Panc1 (cell line): ENCODE measurements around the gene CCDC68. TPM values are rescaled to one million over a fixed set of nuclear protein-coding genes. Genes with fewer than 3 reads are reported as not detected.

Experiments
- ATAC-seq: fragments of 200-7000 bp; cut with Tn5 transposase; 2 replicates; pipeline ENCODE4 v1.9.1; 2020; ENCODE audit warnings: mild to moderate bottlenecking, moderate library complexity
- BruUV-seq: library from RNA; stranded (reverse); fragments of 400-500 nt; replicated peaks from 2 replicates; lab custom pipeline; 2021; lab: Mats Ljungman, UMichigan
- CTCF ChIA-PET: fragments of 300-600 bp; sonication (Branson Sonifier 250); formaldehyde crosslinking; loops from one replicate; lab custom pipeline; 2022; ENCODE audit warnings: antibody characterized with exemption; lab: Charles Lee
- POLR2A ChIA-PET: fragments of 300-600 bp; sonication (Branson Sonifier 250); formaldehyde crosslinking; loops from one replicate; lab custom pipeline; 2022; ENCODE audit warnings: antibody characterized with exemption; lab: Charles Lee
- DNase-seq: peaks from one replicate; pipeline ENCODE4 v3.0.0-alpha.2; 2010; ENCODE audit warnings: low read depth, low spot score
- H3K27ac ChIP-seq: 2 replicates; pipeline ENCODE4 v1.5.1; 2011; ENCODE audit warnings: mild to moderate bottlenecking, low read length, inconsistent platforms
- H3K27me3 ChIP-seq: fragments of 200-500 bp; sonication (Bioruptor generic); 2 replicates; pipeline ENCODE4 v1.6.0; 2014; ENCODE audit warnings: low read length, inconsistent platforms; ENCODE audit not compliant: control insufficient read depth, insufficient read depth
- H3K36me3 ChIP-seq: fragments of 200-500 bp; sonication (Bioruptor generic); 2 replicates; pipeline ENCODE4 v1.5.1; 2014; ENCODE audit warnings: inconsistent platforms, mild to moderate bottlenecking, low read length, moderate library complexity; ENCODE audit not compliant: control insufficient read depth, insufficient read depth
- H3K4me1 ChIP-seq: 2 replicates; pipeline ENCODE4 v1.5.1; 2011; ENCODE audit warnings: inconsistent platforms, mild to moderate bottlenecking, low read length, moderate library complexity; ENCODE audit not compliant: control insufficient read depth, insufficient read depth
- H3K4me3 ChIP-seq, 2 experiments: 2 replicates each; pipeline ENCODE4 v1.5.1; 2011 to 2012; ENCODE audit warnings: low read depth in 2 of 2, low read length in 2 of 2, mild to moderate bottlenecking in 2 of 2, inconsistent platforms in 1 of 2, moderate library complexity in 1 of 2
- H3K9me3 ChIP-seq: fragments of 200-500 bp; sonication (Bioruptor generic); 2 replicates; pipeline ENCODE4 v1.5.1; 2014; ENCODE audit warnings: low read depth, mild to moderate bottlenecking, inconsistent platforms, low read length, moderate library complexity; ENCODE audit not compliant: control insufficient read depth, insufficient read depth
- CTCF ChIP-seq: fragments of 450-650 bp; IDR thresholded peaks from 2 replicates; pipeline ENCODE4 v1.5.1; 2017; ENCODE audit warnings: mild to moderate bottlenecking
- POLR2AphosphoS5 ChIP-seq: IDR thresholded peaks from 2 replicates; pipeline ENCODE4 v1.6.1; 2012; ENCODE audit warnings: mild to moderate bottlenecking, low read depth, low read length, moderate library complexity
- SIN3A ChIP-seq: IDR thresholded peaks from 2 replicates; pipeline ENCODE4 v1.6.1; 2012; ENCODE audit warnings: low read depth, mild to moderate bottlenecking, low read length, moderate library complexity, borderline replicate concordance; ENCODE audit not compliant: insufficient read depth
- TCF7L2 ChIP-seq: IDR thresholded peaks from 2 replicates; pipeline ENCODE4 v1.6.1; 2011; ENCODE audit warnings: mild to moderate bottlenecking, low read depth, low read length, inconsistent platforms
- in situ Hi-C: cut with HindIII; loops from 2 replicates; pipeline ENCODE4 v1.10.0; 2016; ENCODE audit warnings: low sequenced_read_pairs, low pct_unique_long_range_greater_than_20kb
- intact Hi-C: fragments of 100-400 bp; cut with micrococcal nuclease; formaldehyde crosslinking; loops from one replicate; pipeline ENCODE4 v1.10.0; 2022; ENCODE audit not compliant: unreplicated experiment
- total RNA-seq: library from RNA; stranded (reverse); gene quantifications from one replicate; pipeline ENCODE4 v1.2.1, GENCODE V29; 2021; ENCODE audit not compliant: unreplicated experiment
- TF ChIP-seq, protein P1 (sequence below), 2 experiments: IDR thresholded peaks; 2 replicates each; pipeline ENCODE4 v1.6.1; 2011 to 2012; ENCODE audit warnings: low read depth in 2 of 2, control low read depth in 1 of 2, low read length in 1 of 2, mild to moderate bottlenecking in 1 of 2, moderate library complexity in 1 of 2; ENCODE audit not compliant: insufficient read depth in 1 of 2

Gene CCDC68
- total RNA-seq, 1 experiment from 2014 or later, result 0.41 TPM

- TF ChIP-seq POLR2AphosphoS5 (no peak), CTCF (no peak), TCF7L2 (no peak), SIN3A (no peak)
- TF ChIP-seq, protein P1, sequence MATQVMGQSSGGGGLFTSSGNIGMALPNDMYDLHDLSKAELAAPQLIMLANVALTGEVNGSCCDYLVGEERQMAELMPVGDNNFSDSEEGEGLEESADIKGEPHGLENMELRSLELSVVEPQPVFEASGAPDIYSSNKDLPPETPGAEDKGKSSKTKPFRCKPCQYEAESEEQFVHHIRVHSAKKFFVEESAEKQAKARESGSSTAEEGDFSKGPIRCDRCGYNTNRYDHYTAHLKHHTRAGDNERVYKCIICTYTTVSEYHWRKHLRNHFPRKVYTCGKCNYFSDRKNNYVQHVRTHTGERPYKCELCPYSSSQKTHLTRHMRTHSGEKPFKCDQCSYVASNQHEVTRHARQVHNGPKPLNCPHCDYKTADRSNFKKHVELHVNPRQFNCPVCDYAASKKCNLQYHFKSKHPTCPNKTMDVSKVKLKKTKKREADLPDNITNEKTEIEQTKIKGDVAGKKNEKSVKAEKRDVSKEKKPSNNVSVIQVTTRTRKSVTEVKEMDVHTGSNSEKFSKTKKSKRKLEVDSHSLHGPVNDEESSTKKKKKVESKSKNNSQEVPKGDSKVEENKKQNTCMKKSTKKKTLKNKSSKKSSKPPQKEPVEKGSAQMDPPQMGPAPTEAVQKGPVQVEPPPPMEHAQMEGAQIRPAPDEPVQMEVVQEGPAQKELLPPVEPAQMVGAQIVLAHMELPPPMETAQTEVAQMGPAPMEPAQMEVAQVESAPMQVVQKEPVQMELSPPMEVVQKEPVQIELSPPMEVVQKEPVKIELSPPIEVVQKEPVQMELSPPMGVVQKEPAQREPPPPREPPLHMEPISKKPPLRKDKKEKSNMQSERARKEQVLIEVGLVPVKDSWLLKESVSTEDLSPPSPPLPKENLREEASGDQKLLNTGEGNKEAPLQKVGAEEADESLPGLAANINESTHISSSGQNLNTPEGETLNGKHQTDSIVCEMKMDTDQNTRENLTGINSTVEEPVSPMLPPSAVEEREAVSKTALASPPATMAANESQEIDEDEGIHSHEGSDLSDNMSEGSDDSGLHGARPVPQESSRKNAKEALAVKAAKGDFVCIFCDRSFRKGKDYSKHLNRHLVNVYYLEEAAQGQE (IDR thresholded peaks at IDR 0.05; ENCODE audit: insufficient read depth in 1 of 2, low read depth in 2 of 2, low read length in 1 of 2), result no peak
- Histone ChIP-seq H3K36me3 (no peaks in the 10 kb centered on the region), H3K27me3 (no peaks in the 10 kb centered on the region), H3K4me3 (no peak overlapping the region), H3K4me1 (no peaks in the 10 kb centered on the region), H3K9me3 (no peaks in the 10 kb centered on the region), H3K27ac (no peak overlapping the region)
- DNase-seq (no peak), ATAC-seq (no peak)
- in situ Hi-C loops, result no loop called here
- ChIA-PET POLR2A (no interaction called here), CTCF (no interaction called here)
- intact Hi-C loops, result no loop called here
- no TSS peak for BruUV-seq
Measured at GRCh38 chr18:55003695-55004094, 44.4 kb upstream of the CCDC68 start.

GRCh38 chr18:55002261-55002660, 43.0 kb upstream of the CCDC68 start:
- intact Hi-C loops, result no loop called here
- H3K4me3 ChIP-seq, result no peak overlapping the region
- DNase-seq (no peak), ATAC-seq (no peak)
- ChIA-PET CTCF (no interaction called here), POLR2A (no interaction called here)
- TF ChIP-seq, protein P1 (IDR thresholded peaks at IDR 0.05; ENCODE audit: insufficient read depth in 1 of 2, low read depth in 2 of 2, low read length in 1 of 2), result no peak
- TF ChIP-seq SIN3A, result no peak
- no peaks in the 10 kb centered on the region for H3K9me3 ChIP-seq
- in situ Hi-C loops, result no loop called here
- H3K27ac ChIP-seq, result no peak overlapping the region
- no TSS peak for BruUV-seq
- no peaks in the 10 kb centered on the region for H3K4me1 ChIP-seq
- no peaks in the 10 kb centered on the region for H3K27me3 ChIP-seq
- H3K36me3 ChIP-seq, result no peaks in the 10 kb centered on the region
